SK-N-SH treated with all-trans-retinoic acid at 6 μM for 48 hours (cell line): Measurements from ENCODE around the gene TCEA3.

Experiments
- ATAC-seq: fragments of 200-7000 bp; cut with Tn5 transposase; 3 replicates; pipeline ENCODE4 v1.9.1; 2020; ENCODE audit warnings: mild to moderate bottlenecking, moderate library complexity
- ARNTL ChIP-seq: fragments of 450-650 bp; formaldehyde crosslinking; IDR thresholded peaks from 2 replicates; pipeline ENCODE4 v1.5.0; 2020; ENCODE audit warnings: low read depth, mild to moderate bottlenecking, moderate library complexity, borderline replicate concordance
- CSDC2 ChIP-seq: fragments of 250-450 bp; sonication (Bioruptor Pico); IDR thresholded peaks from 2 replicates; pipeline ENCODE4 v1.5.0; 2020; ENCODE audit warnings: mild to moderate bottlenecking, moderate library complexity
- ESRRG ChIP-seq: fragments of 250-450 bp; sonication (Bioruptor Pico); IDR thresholded peaks from 2 replicates; pipeline ENCODE4 v1.6.1; 2021; ENCODE audit warnings: mild to moderate bottlenecking
- GLIS3 ChIP-seq: fragments of 250-450 bp; sonication (Bioruptor Pico); IDR thresholded peaks from 2 replicates; pipeline ENCODE4 v1.5.0; 2020; ENCODE audit warnings: mild to moderate bottlenecking, moderate library complexity
- ISL1 ChIP-seq: fragments of 250-450 bp; sonication (Bioruptor Pico); IDR thresholded peaks from 2 replicates; pipeline ENCODE4 v2.1.2; 2022; ENCODE audit warnings: mild to moderate bottlenecking, moderate library complexity
- OSR1 ChIP-seq: fragments of 250-450 bp; sonication (Bioruptor Pico); IDR thresholded peaks from 2 replicates; pipeline ENCODE4 v1.8.0; 2022; ENCODE audit warnings: moderate library complexity, mild to moderate bottlenecking, inconsistent platforms
- PPARA ChIP-seq: fragments of 250-450 bp; sonication (Bioruptor Pico); IDR thresholded peaks from 2 replicates; pipeline ENCODE4 v1.5.0; 2020; ENCODE audit warnings: mild to moderate bottlenecking, borderline replicate concordance
- RARB ChIP-seq: fragments of 250-450 bp; sonication (Bioruptor Pico); IDR thresholded peaks from 2 replicates; pipeline ENCODE4 v1.8.0; 2021; ENCODE audit warnings: mild to moderate bottlenecking, moderate library complexity
- SNAI2 ChIP-seq: fragments of 250-450 bp; sonication (Bioruptor Pico); IDR thresholded peaks from 2 replicates; pipeline ENCODE4 v1.5.0; 2020; ENCODE audit warnings: mild to moderate bottlenecking, moderate library complexity
- TCF4 ChIP-seq: fragments of 250-450 bp; sonication (Bioruptor Pico); IDR thresholded peaks from 2 replicates; pipeline ENCODE4 v1.8.0; 2021; ENCODE audit warnings: mild to moderate bottlenecking, moderate library complexity, borderline replicate concordance
- TOX ChIP-seq: fragments of 250-450 bp; sonication (Bioruptor Pico); IDR thresholded peaks from 2 replicates; pipeline ENCODE4 v1.8.0; 2021; ENCODE audit warnings: mild to moderate bottlenecking, moderate library complexity, borderline replicate concordance
- ZC3H10 ChIP-seq: fragments of 250-450 bp; sonication (Bioruptor Pico); IDR thresholded peaks from 2 replicates; pipeline ENCODE4 v1.5.1; 2021; ENCODE audit warnings: mild to moderate bottlenecking, moderate library complexity
- ZFP3 ChIP-seq: fragments of 250-450 bp; sonication (Bioruptor Pico); IDR thresholded peaks from 2 replicates; pipeline ENCODE4 v1.5.0; 2020; ENCODE audit warnings: mild to moderate bottlenecking, moderate library complexity
- ZNF70 ChIP-seq: fragments of 450-650 bp; formaldehyde crosslinking; IDR thresholded peaks from 2 replicates; pipeline ENCODE4 v1.5.0; 2020; ENCODE audit warnings: mild to moderate bottlenecking, moderate library complexity
- ZNF8 ChIP-seq: fragments of 450-650 bp; formaldehyde crosslinking; IDR thresholded peaks from 2 replicates; pipeline ENCODE4 v1.5.0; 2020; ENCODE audit warnings: mild to moderate bottlenecking, moderate library complexity
- TF ChIP-seq, protein P1 (sequence below): fragments of 250-450 bp; sonication (Bioruptor Pico); IDR thresholded peaks from 2 replicates; pipeline ENCODE4 v1.8.0; 2020; ENCODE audit warnings: mild to moderate bottlenecking, moderate library complexity, borderline replicate concordance
- TF ChIP-seq, protein P2 (sequence below): fragments of 250-450 bp; sonication (Bioruptor Pico); IDR thresholded peaks from 2 replicates; pipeline ENCODE4 v1.8.0; 2021; ENCODE audit warnings: low read depth, mild to moderate bottlenecking, moderate library complexity, borderline replicate concordance
- TF ChIP-seq, protein P3 (sequence below): fragments of 250-450 bp; sonication (Bioruptor Pico); IDR thresholded peaks from 2 replicates; pipeline ENCODE4 v1.5.0; 2020; ENCODE audit warnings: mild to moderate bottlenecking, moderate library complexity
- TF ChIP-seq, protein P4 (sequence below): fragments of 250-450 bp; sonication (Bioruptor Pico); IDR thresholded peaks from 2 replicates; pipeline ENCODE4 v1.5.1; 2020; ENCODE audit warnings: low read depth, mild to moderate bottlenecking, moderate library complexity
- TF ChIP-seq, protein P5 (sequence below): fragments of 250-450 bp; sonication (Bioruptor Pico); IDR thresholded peaks from 2 replicates; pipeline ENCODE4 v1.5.1; 2021; ENCODE audit warnings: mild to moderate bottlenecking, moderate library complexity

TCEA3 gene

DNA sequence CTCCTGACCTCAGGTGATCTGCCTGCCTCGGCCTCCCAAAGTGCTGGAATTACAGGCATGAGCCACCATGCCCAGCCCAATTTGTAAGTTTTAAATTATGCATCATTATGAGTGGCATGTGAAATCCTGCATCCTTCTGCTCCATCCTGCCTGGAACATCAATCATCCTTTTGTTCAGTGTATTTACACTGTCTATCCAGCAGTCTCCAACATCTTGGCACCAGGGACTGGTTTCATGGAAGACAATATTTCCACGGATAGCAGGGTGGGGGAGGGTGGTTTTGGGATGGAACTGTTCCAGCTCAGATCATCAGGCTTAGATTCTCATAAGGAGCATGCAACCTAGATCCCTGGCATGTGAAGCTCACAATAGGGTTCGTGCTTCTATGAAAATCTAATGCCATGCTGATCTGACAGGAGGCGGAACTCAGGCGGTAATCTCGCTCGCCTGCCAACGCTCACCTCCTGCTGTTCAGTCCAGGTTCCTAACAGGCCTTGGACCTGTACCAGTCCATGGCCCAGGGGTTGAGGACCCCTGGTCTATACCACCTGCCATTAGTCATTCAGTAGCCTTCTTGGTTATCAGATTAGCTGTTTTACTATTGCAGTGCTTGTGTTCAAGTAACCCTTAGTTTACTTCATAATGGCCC is 22.2 kb upstream of the TCEA3 start:
- ATAC-seq, result no peak
- TF ChIP-seq GLIS3 (CRISPR knock-in tag) (no peak), OSR1 (CRISPR knock-in tag) (no peak), CSDC2 (CRISPR knock-in tag) (no peak), ZNF70 (no peak), PPARA (CRISPR knock-in tag) (no peak), ISL1 (CRISPR knock-in tag) (no peak), ESRRG (CRISPR knock-in tag) (no peak)
- TF ChIP-seq, protein P1, sequence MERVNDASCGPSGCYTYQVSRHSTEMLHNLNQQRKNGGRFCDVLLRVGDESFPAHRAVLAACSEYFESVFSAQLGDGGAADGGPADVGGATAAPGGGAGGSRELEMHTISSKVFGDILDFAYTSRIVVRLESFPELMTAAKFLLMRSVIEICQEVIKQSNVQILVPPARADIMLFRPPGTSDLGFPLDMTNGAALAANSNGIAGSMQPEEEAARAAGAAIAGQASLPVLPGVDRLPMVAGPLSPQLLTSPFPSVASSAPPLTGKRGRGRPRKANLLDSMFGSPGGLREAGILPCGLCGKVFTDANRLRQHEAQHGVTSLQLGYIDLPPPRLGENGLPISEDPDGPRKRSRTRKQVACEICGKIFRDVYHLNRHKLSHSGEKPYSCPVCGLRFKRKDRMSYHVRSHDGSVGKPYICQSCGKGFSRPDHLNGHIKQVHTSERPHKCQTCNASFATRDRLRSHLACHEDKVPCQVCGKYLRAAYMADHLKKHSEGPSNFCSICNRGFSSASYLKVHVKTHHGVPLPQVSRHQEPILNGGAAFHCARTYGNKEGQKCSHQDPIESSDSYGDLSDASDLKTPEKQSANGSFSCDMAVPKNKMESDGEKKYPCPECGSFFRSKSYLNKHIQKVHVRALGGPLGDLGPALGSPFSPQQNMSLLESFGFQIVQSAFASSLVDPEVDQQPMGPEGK, result no peak
- TF ChIP-seq, protein P2, sequence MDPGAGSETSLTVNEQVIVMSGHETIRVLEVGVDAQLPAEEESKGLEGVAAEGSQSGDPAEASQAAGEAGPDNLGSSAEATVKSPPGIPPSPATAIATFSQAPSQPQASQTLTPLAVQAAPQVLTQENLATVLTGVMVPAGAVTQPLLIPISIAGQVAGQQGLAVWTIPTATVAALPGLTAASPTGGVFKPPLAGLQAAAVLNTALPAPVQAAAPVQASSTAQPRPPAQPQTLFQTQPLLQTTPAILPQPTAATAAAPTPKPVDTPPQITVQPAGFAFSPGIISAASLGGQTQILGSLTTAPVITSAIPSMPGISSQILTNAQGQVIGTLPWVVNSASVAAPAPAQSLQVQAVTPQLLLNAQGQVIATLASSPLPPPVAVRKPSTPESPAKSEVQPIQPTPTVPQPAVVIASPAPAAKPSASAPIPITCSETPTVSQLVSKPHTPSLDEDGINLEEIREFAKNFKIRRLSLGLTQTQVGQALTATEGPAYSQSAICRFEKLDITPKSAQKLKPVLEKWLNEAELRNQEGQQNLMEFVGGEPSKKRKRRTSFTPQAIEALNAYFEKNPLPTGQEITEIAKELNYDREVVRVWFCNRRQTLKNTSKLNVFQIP (CRISPR knock-in tag), result no peak
- TF ChIP-seq, protein P3, sequence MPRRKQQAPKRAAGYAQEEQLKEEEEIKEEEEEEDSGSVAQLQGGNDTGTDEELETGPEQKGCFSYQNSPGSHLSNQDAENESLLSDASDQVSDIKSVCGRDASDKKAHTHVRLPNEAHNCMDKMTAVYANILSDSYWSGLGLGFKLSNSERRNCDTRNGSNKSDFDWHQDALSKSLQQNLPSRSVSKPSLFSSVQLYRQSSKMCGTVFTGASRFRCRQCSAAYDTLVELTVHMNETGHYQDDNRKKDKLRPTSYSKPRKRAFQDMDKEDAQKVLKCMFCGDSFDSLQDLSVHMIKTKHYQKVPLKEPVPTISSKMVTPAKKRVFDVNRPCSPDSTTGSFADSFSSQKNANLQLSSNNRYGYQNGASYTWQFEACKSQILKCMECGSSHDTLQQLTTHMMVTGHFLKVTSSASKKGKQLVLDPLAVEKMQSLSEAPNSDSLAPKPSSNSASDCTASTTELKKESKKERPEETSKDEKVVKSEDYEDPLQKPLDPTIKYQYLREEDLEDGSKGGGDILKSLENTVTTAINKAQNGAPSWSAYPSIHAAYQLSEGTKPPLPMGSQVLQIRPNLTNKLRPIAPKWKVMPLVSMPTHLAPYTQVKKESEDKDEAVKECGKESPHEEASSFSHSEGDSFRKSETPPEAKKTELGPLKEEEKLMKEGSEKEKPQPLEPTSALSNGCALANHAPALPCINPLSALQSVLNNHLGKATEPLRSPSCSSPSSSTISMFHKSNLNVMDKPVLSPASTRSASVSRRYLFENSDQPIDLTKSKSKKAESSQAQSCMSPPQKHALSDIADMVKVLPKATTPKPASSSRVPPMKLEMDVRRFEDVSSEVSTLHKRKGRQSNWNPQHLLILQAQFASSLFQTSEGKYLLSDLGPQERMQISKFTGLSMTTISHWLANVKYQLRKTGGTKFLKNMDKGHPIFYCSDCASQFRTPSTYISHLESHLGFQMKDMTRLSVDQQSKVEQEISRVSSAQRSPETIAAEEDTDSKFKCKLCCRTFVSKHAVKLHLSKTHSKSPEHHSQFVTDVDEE (CRISPR knock-in tag), result no peak
- TF ChIP-seq, protein P4, sequence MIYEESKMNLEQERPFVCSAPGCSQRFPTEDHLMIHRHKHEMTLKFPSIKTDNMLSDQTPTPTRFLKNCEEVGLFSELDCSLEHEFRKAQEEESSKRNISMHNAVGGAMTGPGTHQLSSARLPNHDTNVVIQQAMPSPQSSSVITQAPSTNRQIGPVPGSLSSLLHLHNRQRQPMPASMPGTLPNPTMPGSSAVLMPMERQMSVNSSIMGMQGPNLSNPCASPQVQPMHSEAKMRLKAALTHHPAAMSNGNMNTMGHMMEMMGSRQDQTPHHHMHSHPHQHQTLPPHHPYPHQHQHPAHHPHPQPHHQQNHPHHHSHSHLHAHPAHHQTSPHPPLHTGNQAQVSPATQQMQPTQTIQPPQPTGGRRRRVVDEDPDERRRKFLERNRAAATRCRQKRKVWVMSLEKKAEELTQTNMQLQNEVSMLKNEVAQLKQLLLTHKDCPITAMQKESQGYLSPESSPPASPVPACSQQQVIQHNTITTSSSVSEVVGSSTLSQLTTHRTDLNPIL, result no peak

DNA sequence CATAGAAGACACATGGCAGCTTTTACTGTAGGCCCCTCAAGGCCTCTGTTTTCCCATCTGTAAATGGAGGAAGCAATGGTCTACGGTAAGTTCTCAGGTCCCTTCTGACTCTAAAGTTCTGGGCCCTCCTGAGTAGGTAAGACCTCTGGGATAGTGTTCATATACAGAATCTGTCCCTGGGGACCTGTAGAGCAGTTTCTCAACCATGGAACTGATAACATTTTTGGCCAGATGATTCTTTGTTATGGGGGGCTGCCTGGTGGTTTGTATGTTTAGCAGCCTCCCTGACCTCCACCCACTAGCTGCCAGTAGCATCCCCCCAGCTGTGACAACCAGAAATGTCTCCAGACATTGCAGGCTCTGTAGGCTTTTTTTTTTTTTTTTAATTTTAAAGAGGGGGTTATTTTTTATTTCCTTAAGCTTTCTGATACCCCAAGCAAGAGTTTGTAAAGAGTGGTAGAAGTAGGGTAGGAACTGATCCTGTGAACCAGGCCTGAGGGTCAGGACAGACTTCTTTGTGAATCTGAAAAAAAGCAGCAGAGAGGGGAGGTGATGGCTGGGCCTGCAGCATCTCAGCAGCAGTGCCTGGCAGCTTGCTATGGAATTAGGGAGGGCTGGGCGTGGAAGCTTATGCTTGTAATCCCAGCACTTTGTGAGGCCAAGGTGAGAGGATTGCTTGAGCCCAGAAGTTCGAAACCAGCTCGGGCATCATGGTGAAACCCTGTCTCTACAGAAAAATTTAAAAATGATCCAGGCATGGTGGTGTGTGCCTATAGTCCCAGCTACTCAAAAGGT is 20.2 kb upstream of the TCEA3 start:
- ATAC-seq, result no peak
- TF ChIP-seq GLIS3 (CRISPR knock-in tag) (no peak), ZFP3 (CRISPR knock-in tag) (no peak), SNAI2 (CRISPR knock-in tag) (no peak), ZNF8 (CRISPR knock-in tag) (no peak), TCF4 (no peak), ZC3H10 (CRISPR knock-in tag) (no peak), ARNTL (no peak), PPARA (CRISPR knock-in tag) (no peak), ISL1 (CRISPR knock-in tag) (no peak), ESRRG (CRISPR knock-in tag) (no peak), TOX (CRISPR knock-in tag) (no peak), RARB (CRISPR knock-in tag) (no peak), ZNF70 (no peak)
- TF ChIP-seq, protein P3 (CRISPR knock-in tag), result no peak
- TF ChIP-seq, protein P5, sequence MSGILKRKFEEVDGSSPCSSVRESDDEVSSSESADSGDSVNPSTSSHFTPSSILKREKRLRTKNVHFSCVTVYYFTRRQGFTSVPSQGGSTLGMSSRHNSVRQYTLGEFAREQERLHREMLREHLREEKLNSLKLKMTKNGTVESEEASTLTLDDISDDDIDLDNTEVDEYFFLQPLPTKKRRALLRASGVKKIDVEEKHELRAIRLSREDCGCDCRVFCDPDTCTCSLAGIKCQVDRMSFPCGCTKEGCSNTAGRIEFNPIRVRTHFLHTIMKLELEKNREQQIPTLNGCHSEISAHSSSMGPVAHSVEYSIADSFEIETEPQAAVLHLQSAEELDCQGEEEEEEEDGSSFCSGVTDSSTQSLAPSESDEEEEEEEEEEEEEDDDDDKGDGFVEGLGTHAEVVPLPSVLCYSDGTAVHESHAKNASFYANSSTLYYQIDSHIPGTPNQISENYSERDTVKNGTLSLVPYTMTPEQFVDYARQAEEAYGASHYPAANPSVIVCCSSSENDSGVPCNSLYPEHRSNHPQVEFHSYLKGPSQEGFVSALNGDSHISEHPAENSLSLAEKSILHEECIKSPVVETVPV, result no peak
- TF ChIP-seq, protein P1, result no peak
- TF ChIP-seq, protein P2 (CRISPR knock-in tag), result no peak
- TF ChIP-seq, all 23 proteins: peak for 0
